SK-N-MC (cell line): ENCODE measurements around the gene DAB1.

ENCODE experiments used
- DNase-seq: peaks from one replicate; pipeline ENCODE4 v3.0.0-alpha.2; 2011; ENCODE audit warnings: low read depth, low spot score
- H3K27ac ChIP-seq: fragments of 200-600 bp; sonication (generic); 2 replicates; pipeline ENCODE4 v1.5.1; 2016; ENCODE audit warnings: mixed run types
- H3K36me3 ChIP-seq: fragments of 200-600 bp; sonication (generic); 2 replicates; pipeline ENCODE4 v1.6.1; 2017; ENCODE audit warnings: antibody characterized with exemption, low read length, mixed read lengths; ENCODE audit not compliant: insufficient read depth
- H3K4me3 ChIP-seq: fragments of 200-600 bp; sonication (generic); 2 replicates; pipeline ENCODE4 v1.5.1; 2016
- H3K9ac ChIP-seq: fragments of 200-600 bp; sonication (generic); 2 replicates; pipeline ENCODE4 v1.8.0; 2017; ENCODE audit warnings: mixed run types, mixed read lengths; ENCODE audit not compliant: insufficient read length
- H3K9me3 ChIP-seq: fragments of 200-600 bp; sonication (generic); 2 replicates; pipeline ENCODE4 v1.6.1; 2017; ENCODE audit warnings: low read depth, mild to moderate bottlenecking, antibody characterized with exemption, low read length, moderate library complexity, mixed read lengths
- EZH2 ChIP-seq: fragments of 200-600 bp; sonication (generic); IDR thresholded peaks from one replicate; pipeline ENCODE4 v1.6.1; 2017; ENCODE audit warnings: antibody characterized with exemption
- FOXP2 ChIP-seq: optimal IDR thresholded peaks from 2 replicates; pipeline ENCODE3; 2011; ENCODE audit warnings: mild to moderate bottlenecking, moderate library complexity; ENCODE audit not compliant: insufficient read depth; ENCODE audit errors: extremely low read length, control extremely low read depth
- POLR2AphosphoS5 ChIP-seq: IDR thresholded peaks from 2 replicates; pipeline ENCODE4 v1.6.1; 2012; ENCODE audit warnings: mild to moderate bottlenecking, low read depth, low read length, borderline replicate concordance

The DAB1 gene

GRCh38 chr1:57255945-57256344, 167.9 kb downstream of the DAB1 start:
- Histone ChIP-seq H3K9ac (no peak overlapping the region), H3K4me3 (no peak overlapping the region), H3K9me3 (no peaks in the 10 kb centered on the region), H3K27ac (no peak overlapping the region), H3K36me3 (no peaks in the 10 kb centered on the region)
- no peak for DNase-seq
- TF ChIP-seq FOXP2 (no peak), EZH2 (no peak), POLR2AphosphoS5 (no peak)

GRCh38 chr1:57254022-57254421, 169.8 kb downstream of the DAB1 start:
- Histone ChIP-seq H3K36me3 (no peaks in the 10 kb centered on the region), H3K9me3 (no peaks in the 10 kb centered on the region), H3K9ac (no peak overlapping the region), H3K4me3 (no peak overlapping the region), H3K27ac (no peak overlapping the region)
- DNase-seq, result no peak
- TF ChIP-seq EZH2 (no peak), POLR2AphosphoS5 (no peak)

- Histone ChIP-seq H3K9ac (no peak overlapping the region), H3K36me3 (no peaks in the 10 kb centered on the region), H3K27ac (no peak overlapping the region), H3K9me3 (no peaks in the 10 kb centered on the region), H3K4me3 (no peak overlapping the region)
- DNase-seq, result no peak
- TF ChIP-seq EZH2 (no peak), POLR2AphosphoS5 (no peak), FOXP2 (no peak)
Observed at GRCh38 chr1:57252597-57253294, 171.1 kb downstream of the DAB1 start.

GRCh38 chr1:57250021-57250420, 173.8 kb downstream of the DAB1 start:
- Histone ChIP-seq H3K36me3 (no peaks in the 10 kb centered on the region), H3K4me3 (no peak overlapping the region), H3K9me3 (no peaks in the 10 kb centered on the region), H3K27ac (no peak overlapping the region), H3K9ac (no peak overlapping the region)
- DNase-seq, result no peak
- TF ChIP-seq EZH2 (no peak), POLR2AphosphoS5 (no peak), FOXP2 (no peak)

GRCh38 chr1:57249511-57249910, 174.3 kb downstream of the DAB1 start:
- Histone ChIP-seq H3K36me3 (no peaks in the 10 kb centered on the region), H3K9ac (no peak overlapping the region), H3K27ac (no peak overlapping the region), H3K4me3 (no peak overlapping the region), H3K9me3 (no peaks in the 10 kb centered on the region)
- no peak for TF ChIP-seq EZH2
- TF ChIP-seq POLR2AphosphoS5, result no peak
- TF ChIP-seq FOXP2, result no peak
- no peak for DNase-seq

- H3K36me3 ChIP-seq, result no peaks in the 10 kb centered on the region
- TF ChIP-seq FOXP2 (no peak), EZH2 (no peak), POLR2AphosphoS5 (no peak)
- no peak overlapping the region for H3K27ac ChIP-seq
- DNase-seq, result no peak
- no peak overlapping the region for H3K9ac ChIP-seq
- no peaks in the 10 kb centered on the region for H3K9me3 ChIP-seq
- H3K4me3 ChIP-seq, result no peak overlapping the region
Observed at GRCh38 chr1:57248830-57249229, 175.0 kb downstream of the DAB1 start.

GRCh38 chr1:57238233-57238781, 185.6 kb downstream of the DAB1 start:
- H3K9me3 ChIP-seq, result no peaks in the 10 kb centered on the region
- H3K36me3 ChIP-seq, result no peaks in the 10 kb centered on the region
- TF ChIP-seq POLR2AphosphoS5 (no peak), FOXP2 (no peak), EZH2 (no peak)
- no peak overlapping the region for H3K27ac ChIP-seq
- no peak overlapping the region for H3K4me3 ChIP-seq
- no peak for DNase-seq
- H3K9ac ChIP-seq, result no peak overlapping the region

- Histone ChIP-seq H3K9me3 (no peaks in the 10 kb centered on the region), H3K27ac (no peak overlapping the region), H3K36me3 (no peaks in the 10 kb centered on the region), H3K4me3 (no peak overlapping the region), H3K9ac (no peak overlapping the region)
- TF ChIP-seq EZH2 (no peak), FOXP2 (no peak), POLR2AphosphoS5 (no peak)
- no peak for DNase-seq
Observed at GRCh38 chr1:57235730-57236510, 187.9 kb downstream of the DAB1 start.
